GM12878 (cell line): Measurements from ENCODE around the gene MGA. TPM values are rescaled to one million over a fixed set of nuclear protein-coding genes. Genes with fewer than 3 reads are reported as not detected.
A peak's percentile ranks its signal among the peaks of the same experiment; 100 is the strongest.

ENCODE experiments used
- CHD4 ChIP-seq: fragments of 200-600 bp; sonication (generic); IDR thresholded peaks from 2 replicates; pipeline ENCODE4 v1.6.1; 2016; ENCODE audit warnings: mild to moderate bottlenecking
- CUX1 ChIP-seq: IDR thresholded peaks from 2 replicates; pipeline ENCODE4 v1.6.1; 2012; ENCODE audit warnings: improper control_type of control experiment, low read depth, low read length; ENCODE audit not compliant: insufficient replicate concordance
- E2F4 ChIP-seq: IDR thresholded peaks from 2 replicates; pipeline ENCODE4 v1.6.1; 2012; ENCODE audit warnings: low read depth, low read length, improper control_type of control experiment
- E4F1 ChIP-seq: fragments of 450-650 bp; IDR thresholded peaks from 2 replicates; pipeline ENCODE4 v1.6.1; 2018; ENCODE audit warnings: borderline replicate concordance, mild to moderate bottlenecking; ENCODE audit not compliant: partially characterized antibody
- EGR1 ChIP-seq, 2 experiments: IDR thresholded peaks; 1 replicate in 1 of 2; 2 replicates in 1 of 2; pipeline ENCODE4 v1.6.1; 2011 to 2012; ENCODE audit warnings: low read depth in 2 of 2, low read length in 2 of 2, borderline replicate concordance in 1 of 2, mild to moderate bottlenecking in 1 of 2, moderate library complexity in 1 of 2
- EP300 ChIP-seq, 2 experiments: fragments of 150-350 bp in 1 of 2; IDR thresholded peaks; 2 replicates each; pipeline ENCODE4 v1.6.1; 2011 to 2012; ENCODE audit warnings: low read depth in 2 of 2, low read length in 2 of 2, borderline replicate concordance in 1 of 2, improper control_type of control experiment in 1 of 2, inconsistent platforms in 1 of 2; ENCODE audit not compliant: control insufficient read depth in 1 of 2
- EZH2 ChIP-seq: IDR thresholded peaks from 2 replicates; pipeline ENCODE4 v1.6.1; 2012; ENCODE audit warnings: low read depth, mild to moderate bottlenecking, control low read depth, inconsistent platforms, low read length, borderline replicate concordance; ENCODE audit not compliant: control insufficient read depth
- NFIC ChIP-seq: IDR thresholded peaks from 2 replicates; pipeline ENCODE4 v1.6.1; 2012; ENCODE audit warnings: low read depth, mild to moderate bottlenecking, inconsistent platforms, low read length, moderate library complexity
- NR2C2 ChIP-seq: IDR thresholded peaks from 2 replicates; pipeline ENCODE4 v1.6.1; 2011; ENCODE audit warnings: borderline replicate concordance, low read depth; ENCODE audit not compliant: control insufficient read depth, insufficient read length
- PAX5 ChIP-seq: IDR thresholded peaks from 2 replicates; pipeline ENCODE4 v1.6.1; 2011; ENCODE audit warnings: low read depth, low read length, borderline replicate concordance
- RAD51 ChIP-seq: fragments of 450-650 bp; IDR thresholded peaks from 2 replicates; pipeline ENCODE4 v1.6.1; 2016; ENCODE audit warnings: moderate library complexity, mild to moderate bottlenecking, inconsistent platforms
- SMARCA5 ChIP-seq: fragments of 450-650 bp; IDR thresholded peaks from 2 replicates; pipeline ENCODE4 v1.6.1; 2017; ENCODE audit warnings: mild to moderate bottlenecking
- SPI1 ChIP-seq: IDR thresholded peaks from 2 replicates; pipeline ENCODE4 v1.6.1; 2011; ENCODE audit warnings: low read depth, mild to moderate bottlenecking, low read length, moderate library complexity, borderline replicate concordance; ENCODE audit not compliant: insufficient read depth
- TAF1 ChIP-seq: IDR thresholded peaks from 2 replicates; pipeline ENCODE4 v1.6.1; 2011; ENCODE audit warnings: mild to moderate bottlenecking, low read depth, low read length, borderline replicate concordance
- ZNF207 ChIP-seq: fragments of 450-650 bp; IDR thresholded peaks from 2 replicates; pipeline ENCODE4 v1.6.1; 2014; ENCODE audit warnings: antibody characterized with exemption, mild to moderate bottlenecking, borderline replicate concordance
- ZNF24 ChIP-seq: fragments of 450-650 bp; IDR thresholded peaks from 2 replicates; pipeline ENCODE4 v1.6.1; 2017; ENCODE audit warnings: antibody characterized with exemption, mild to moderate bottlenecking
- ZNF622 ChIP-seq: fragments of 450-650 bp; IDR thresholded peaks from 2 replicates; pipeline ENCODE4 v1.6.1; 2017; ENCODE audit warnings: mild to moderate bottlenecking, inconsistent platforms
- polyA plus RNA-seq, 11 experiments: library from polyadenylated mRNA; depleted of rRNA in 4 of 11; unstranded in 6 of 11; stranded (reverse) in 5 of 11; fragments of >200 nt; fragmentation: Nextera tagmentation in 4 of 11; fragmentation: Illumina TruSeq in 1 of 11; extraction: Ambion mirVana in 4 of 11; extraction: Trizol in 1 of 11; gene quantifications; 1 replicate in 1 of 11; 2 replicates in 10 of 11; pipeline versions ENCODE4 v1.2.1 to v1.2.3, GENCODE V29; 2011 to 2016; ENCODE audit warnings: inconsistent platforms in 2 of 11, missing spikeins in 2 of 11, low read depth in 1 of 11
- total RNA-seq, 4 experiments: library from RNA; depleted of rRNA in 3 of 4; stranded (reverse); fragments of >200 nt in 3 of 4; fragmentation: Illumina TruSeq in 1 of 4; extraction: Trizol in 1 of 4; gene quantifications; 2 replicates each; pipeline versions ENCODE4 v1.2.1 to v1.2.3, GENCODE V29; 2013 to 2021
- TF ChIP-seq, protein P1 (sequence below): fragments of 450-650 bp; IDR thresholded peaks from 2 replicates; pipeline ENCODE4 v1.6.1; 2017; ENCODE audit warnings: mild to moderate bottlenecking

Gene MGA
- total and polyA plus RNA-seq, 10 of the 15 experiments (the other 5 are each of a cell fraction or from before 2014, with no cell fraction given) = 2.6 to 29.6 (median 17.0) TPM

DNA sequence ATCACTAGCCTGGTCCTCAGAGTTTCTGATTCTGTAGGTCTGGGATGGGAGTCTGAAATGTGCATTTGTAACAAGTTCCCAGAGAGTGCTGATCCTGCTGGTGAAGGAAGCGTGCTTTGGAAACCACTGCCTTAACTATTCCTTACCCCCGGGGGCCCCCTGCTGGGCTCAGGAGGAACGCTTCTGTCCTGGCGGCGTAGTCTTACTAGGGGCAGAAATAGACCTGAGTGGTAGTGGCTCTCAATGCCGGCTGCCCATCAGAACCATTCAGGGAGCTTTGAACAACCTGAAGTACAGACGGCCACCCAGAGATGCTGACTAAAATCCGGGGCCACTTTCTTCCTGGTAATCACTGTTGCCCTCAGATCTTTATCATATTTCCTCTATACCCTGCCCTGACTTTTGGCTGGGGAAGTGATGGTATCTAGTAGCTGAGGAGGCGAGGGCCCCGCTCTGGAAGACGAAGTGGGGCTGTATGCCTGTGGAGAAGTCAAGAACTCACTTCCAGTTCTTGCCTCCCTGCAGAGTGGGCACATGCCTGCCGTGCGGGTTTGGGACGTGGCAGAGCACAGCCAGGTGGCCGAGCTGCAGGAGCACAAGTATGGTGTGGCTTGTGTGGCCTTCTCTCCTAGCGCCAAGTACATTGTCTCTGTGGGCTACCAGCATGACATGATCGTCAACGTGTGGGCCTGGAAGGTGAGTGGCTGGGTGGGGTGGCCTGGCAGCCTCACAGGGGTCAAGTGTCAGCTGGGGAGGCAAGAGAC, 151.4 kb downstream of the MGA start (continued):
- TF ChIP-seq CUX1 (no peak), RAD51 (no peak), EGR1 (IDR thresholded peaks at IDR 0.05; ENCODE audit: borderline replicate concordance in 1 of 2, low read depth in 2 of 2, low read length in 2 of 2) (no peak), ZNF207 (no peak), SPI1 (no peak), SMARCA5 (peak; percentile 61; the same call in 1 of the 2 replicates), EP300 (IDR thresholded peaks at IDR 0.05; ENCODE audit: borderline replicate concordance in 1 of 2, control insufficient read depth in 1 of 2, low read depth in 2 of 2, low read length in 2 of 2) (no peak), PAX5 (no peak), TAF1 (no peak), E4F1 (no peak), ZNF622 (no peak), CHD4 (no peak), NFIC (no peak), ZNF24 (no peak), NR2C2 (no peak), EZH2 (no peak), E2F4 (no peak)
- TF ChIP-seq, protein P1, sequence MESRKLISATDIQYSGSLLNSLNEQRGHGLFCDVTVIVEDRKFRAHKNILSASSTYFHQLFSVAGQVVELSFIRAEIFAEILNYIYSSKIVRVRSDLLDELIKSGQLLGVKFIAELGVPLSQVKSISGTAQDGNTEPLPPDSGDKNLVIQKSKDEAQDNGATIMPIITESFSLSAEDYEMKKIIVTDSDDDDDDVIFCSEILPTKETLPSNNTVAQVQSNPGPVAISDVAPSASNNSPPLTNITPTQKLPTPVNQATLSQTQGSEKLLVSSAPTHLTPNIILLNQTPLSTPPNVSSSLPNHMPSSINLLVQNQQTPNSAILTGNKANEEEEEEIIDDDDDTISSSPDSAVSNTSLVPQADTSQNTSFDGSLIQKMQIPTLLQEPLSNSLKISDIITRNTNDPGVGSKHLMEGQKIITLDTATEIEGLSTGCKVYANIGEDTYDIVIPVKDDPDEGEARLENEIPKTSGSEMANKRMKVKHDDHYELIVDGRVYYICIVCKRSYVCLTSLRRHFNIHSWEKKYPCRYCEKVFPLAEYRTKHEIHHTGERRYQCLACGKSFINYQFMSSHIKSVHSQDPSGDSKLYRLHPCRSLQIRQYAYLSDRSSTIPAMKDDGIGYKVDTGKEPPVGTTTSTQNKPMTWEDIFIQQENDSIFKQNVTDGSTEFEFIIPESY = no peak
